Measurements from ENCODE around the gene FAM171A2. TPM values are rescaled to one million over a fixed set of nuclear protein-coding genes. Genes with fewer than 3 reads are reported as not detected.

Gene FAM171A2
- total RNA-seq, 1 experiment from 2014 or later: 0.30 TPM

DNA sequence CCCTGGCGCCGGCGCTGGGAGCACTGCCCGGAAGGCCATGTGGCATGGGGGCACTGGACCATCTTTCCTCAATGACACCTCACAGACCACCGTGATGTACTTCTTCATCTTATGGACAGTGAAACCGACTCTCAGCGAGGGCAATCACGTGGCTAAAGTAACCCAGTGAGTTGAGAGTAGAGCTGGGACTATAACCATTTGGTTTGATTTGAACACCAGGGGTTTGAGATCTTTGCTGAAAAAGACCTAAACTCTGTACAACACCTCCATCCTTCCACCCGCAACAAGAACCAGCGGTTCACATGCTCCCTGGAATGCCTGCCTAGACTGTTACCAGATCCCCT, 22.5 kb upstream of the FAM171A2 start:
- H3K4me1 Mint-ChIP-seq (ENCODE audit: insufficient read depth, unreplicated experiment): no peaks in the 10 kb centered on the region
- ChIA-PET CTCF (interaction anchor here (0.7 to 1.1 kb wide), 3 partner anchors 14 to 285 kb away, joined by 3 to 4 read pairs (median 3); no protein-coding TSS in a partner anchor), POLR2A (interaction anchor here (1.2 to 1.3 kb wide), 2 partner anchors 10 to 34 kb away, joined by 3 read pairs; no protein-coding TSS in a partner anchor)
- H3K4me3 Mint-ChIP-seq (ENCODE audit: unreplicated experiment): peak overlapping the region; percentile 64
- H3K9me3 Mint-ChIP-seq (ENCODE audit: unreplicated experiment): no peaks in the 10 kb centered on the region
- BruUV-seq (replicated peaks): no TSS peak
- intact Hi-C loops (cut with micrococcal nuclease): no loop called here
- H3K27me3 Mint-ChIP-seq (ENCODE audit: insufficient read depth, unreplicated experiment): peaks cover 15% of the 10 kb centered on the region
- H3K36me3 Mint-ChIP-seq (ENCODE audit: insufficient read depth, unreplicated experiment): no peaks in the 10 kb centered on the region
- no peak for DNase-seq (ENCODE audit: unreplicated experiment)
- H3K27ac Mint-ChIP-seq (ENCODE audit: low read depth, unreplicated experiment): no peak overlapping the region
- TF ChIP-seq, protein P1, sequence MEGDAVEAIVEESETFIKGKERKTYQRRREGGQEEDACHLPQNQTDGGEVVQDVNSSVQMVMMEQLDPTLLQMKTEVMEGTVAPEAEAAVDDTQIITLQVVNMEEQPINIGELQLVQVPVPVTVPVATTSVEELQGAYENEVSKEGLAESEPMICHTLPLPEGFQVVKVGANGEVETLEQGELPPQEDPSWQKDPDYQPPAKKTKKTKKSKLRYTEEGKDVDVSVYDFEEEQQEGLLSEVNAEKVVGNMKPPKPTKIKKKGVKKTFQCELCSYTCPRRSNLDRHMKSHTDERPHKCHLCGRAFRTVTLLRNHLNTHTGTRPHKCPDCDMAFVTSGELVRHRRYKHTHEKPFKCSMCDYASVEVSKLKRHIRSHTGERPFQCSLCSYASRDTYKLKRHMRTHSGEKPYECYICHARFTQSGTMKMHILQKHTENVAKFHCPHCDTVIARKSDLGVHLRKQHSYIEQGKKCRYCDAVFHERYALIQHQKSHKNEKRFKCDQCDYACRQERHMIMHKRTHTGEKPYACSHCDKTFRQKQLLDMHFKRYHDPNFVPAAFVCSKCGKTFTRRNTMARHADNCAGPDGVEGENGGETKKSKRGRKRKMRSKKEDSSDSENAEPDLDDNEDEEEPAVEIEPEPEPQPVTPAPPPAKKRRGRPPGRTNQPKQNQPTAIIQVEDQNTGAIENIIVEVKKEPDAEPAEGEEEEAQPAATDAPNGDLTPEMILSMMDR (IDR thresholded peaks at IDR 0.05; ENCODE audit: unreplicated experiment): no peak

DNA sequence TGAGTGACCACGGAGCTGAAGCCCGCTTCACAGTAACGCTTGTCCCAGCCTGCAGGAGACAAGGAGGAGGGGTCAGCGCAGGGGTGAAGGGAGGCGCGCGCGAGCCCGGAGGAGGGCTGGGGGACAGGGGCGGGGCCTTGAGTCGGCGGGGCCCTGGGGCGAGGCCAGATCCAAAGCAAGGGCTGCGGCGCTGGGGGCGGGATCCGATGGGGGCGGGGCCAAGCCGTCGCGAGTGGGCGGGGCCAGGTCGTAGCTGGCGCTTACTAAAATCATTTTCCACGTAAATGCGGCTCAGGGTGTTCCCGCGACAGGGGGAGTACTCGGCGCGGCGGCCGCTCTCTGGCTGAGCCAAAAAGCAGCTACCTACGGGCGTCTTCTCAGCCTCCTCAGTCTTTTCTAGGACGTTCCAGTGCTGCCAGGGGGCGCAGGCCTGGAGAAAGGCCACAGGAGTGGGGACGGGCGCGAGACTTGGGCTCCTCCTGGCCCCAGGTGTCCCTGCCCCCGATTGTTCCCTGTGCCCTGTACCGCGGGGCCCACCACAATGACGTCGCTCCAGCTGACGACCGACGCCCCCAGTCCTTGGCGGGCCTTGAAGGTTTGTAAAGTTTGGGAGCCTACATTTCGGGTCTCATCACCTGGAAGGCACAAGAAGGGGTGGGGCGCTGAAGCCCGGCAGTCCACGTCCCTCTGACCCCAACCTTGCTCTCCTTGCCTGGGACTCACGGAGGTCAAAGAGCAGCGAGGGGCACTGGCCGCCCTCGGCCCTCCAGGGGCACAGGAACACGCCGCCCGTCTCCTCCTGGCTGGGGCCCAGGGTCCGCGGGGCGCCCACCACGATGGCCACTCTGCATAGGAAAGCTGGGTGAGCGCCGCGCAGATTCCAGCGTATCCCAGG, 21.9 kb upstream of the FAM171A2 start:
- ChIA-PET POLR2A (interaction anchor here (0.5 to 1.3 kb wide), 2 partner anchors 11 to 252 kb away, joined by 3 read pairs; no protein-coding TSS in a partner anchor), CTCF (interaction anchor here (1.1 to 1.5 kb wide), 3 partner anchors 15 to 286 kb away, joined by 3 to 4 read pairs (median 3); no protein-coding TSS in a partner anchor)
- Mint-ChIP-seq H3K9me3 (ENCODE audit: unreplicated experiment) (no peaks in the 10 kb centered on the region), H3K4me1 (ENCODE audit: insufficient read depth, unreplicated experiment) (no peaks in the 10 kb centered on the region), H3K36me3 (ENCODE audit: insufficient read depth, unreplicated experiment) (no peaks in the 10 kb centered on the region), H3K4me3 (ENCODE audit: unreplicated experiment) (peak overlapping the region; percentile 64), H3K27ac (ENCODE audit: low read depth, unreplicated experiment) (no peak overlapping the region), H3K27me3 (ENCODE audit: insufficient read depth, unreplicated experiment) (peaks cover 15% of the 10 kb centered on the region)
- no TSS peak for BruUV-seq (replicated peaks)
- TF ChIP-seq, protein P1 (IDR thresholded peaks at IDR 0.05; ENCODE audit: unreplicated experiment): peak; percentile 11
- DNase-seq (ENCODE audit: unreplicated experiment): peak; percentile 66
- intact Hi-C loops (cut with micrococcal nuclease): no loop called here

DNA sequence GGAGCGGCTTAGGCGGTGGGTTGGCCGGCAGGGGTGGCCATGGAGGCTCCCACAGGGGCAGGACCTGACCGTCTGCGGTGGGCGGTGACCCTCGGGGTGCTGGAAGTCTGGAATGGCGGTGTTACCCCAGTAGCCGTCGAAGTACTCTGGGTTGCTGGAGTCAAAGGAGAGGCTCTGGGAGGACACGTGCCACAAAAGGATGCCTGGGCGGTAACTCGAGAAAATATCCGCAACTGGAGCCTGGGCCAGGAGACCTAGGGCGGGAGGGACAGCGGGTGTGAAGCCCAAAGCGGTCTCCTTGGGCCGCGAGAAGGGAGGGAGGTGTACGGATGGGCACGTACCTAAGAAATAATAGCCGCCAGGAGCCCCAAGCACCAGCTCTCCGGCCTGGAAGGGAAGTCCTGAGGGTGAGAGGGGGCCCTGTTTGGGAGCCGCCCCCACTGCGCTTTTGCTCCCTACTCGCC, 21.2 kb upstream of the FAM171A2 start:
- Mint-ChIP-seq H3K9me3 (ENCODE audit: unreplicated experiment) (no peaks in the 10 kb centered on the region), H3K4me1 (ENCODE audit: insufficient read depth, unreplicated experiment) (no peaks in the 10 kb centered on the region), H3K36me3 (ENCODE audit: insufficient read depth, unreplicated experiment) (no peaks in the 10 kb centered on the region), H3K27me3 (ENCODE audit: insufficient read depth, unreplicated experiment) (peaks cover 15% of the 10 kb centered on the region), H3K27ac (ENCODE audit: low read depth, unreplicated experiment) (no peak overlapping the region), H3K4me3 (ENCODE audit: unreplicated experiment) (peak overlapping the region; percentile 64)
- ChIA-PET POLR2A (interaction anchor here (0.5 to 1.3 kb wide), 3 partner anchors 11 to 252 kb away, joined by 3 read pairs; no protein-coding TSS in a partner anchor), CTCF (interaction anchor here (1.1 to 1.5 kb wide), 2 partner anchors 34 to 286 kb away, joined by 3 to 4 read pairs; no protein-coding TSS in a partner anchor)
- DNase-seq (ENCODE audit: unreplicated experiment): no peak
- TF ChIP-seq, protein P1 (IDR thresholded peaks at IDR 0.05; ENCODE audit: unreplicated experiment): no peak
- intact Hi-C loops (cut with micrococcal nuclease): no loop called here
- BruUV-seq (replicated peaks): no TSS peak

GRCh38 chr17:44384281-44384822, 20.7 kb upstream of the FAM171A2 start:
- Mint-ChIP-seq H3K36me3 (ENCODE audit: insufficient read depth, unreplicated experiment) (no peaks in the 10 kb centered on the region), H3K9me3 (ENCODE audit: unreplicated experiment) (no peaks in the 10 kb centered on the region), H3K27me3 (ENCODE audit: insufficient read depth, unreplicated experiment) (peaks cover 15% of the 10 kb centered on the region), H3K4me3 (ENCODE audit: unreplicated experiment) (peak overlapping the region; percentile 64), H3K27ac (ENCODE audit: low read depth, unreplicated experiment) (no peak overlapping the region), H3K4me1 (ENCODE audit: insufficient read depth, unreplicated experiment) (no peaks in the 10 kb centered on the region)
- CTCF ChIA-PET: interaction anchor here (1.5 kb wide), 1 partner anchor 34 kb away, joined by 3 read pairs; no protein-coding TSS in a partner anchor
- intact Hi-C loops (cut with micrococcal nuclease): no loop called here
- BruUV-seq (replicated peaks): no TSS peak
- TF ChIP-seq, protein P1 (IDR thresholded peaks at IDR 0.05; ENCODE audit: unreplicated experiment): no peak
- POLR2A ChIA-PET: interaction anchor here (0.5 kb wide), 1 partner anchor 173 kb away, joined by 3 read pairs; no protein-coding TSS in a partner anchor
- no peak for DNase-seq (ENCODE audit: unreplicated experiment)

Measured in MCF 10A (cell line).